ENCODE measurements around the gene CTNS. TPM values are rescaled to one million over a fixed set of nuclear protein-coding genes. Genes with fewer than 3 reads are reported as not detected.

CTNS gene
- total RNA-seq, 1 donor, result 27.7 TPM

GRCh38 chr17:3594051-3594800 lies 42.3 kb upstream of the CTNS start:
- H3K4me3 ChIP-seq (ENCODE audit: low read depth, low read length), result no peak overlapping the region
- peak; percentile 39 for DNase-seq (ENCODE audit: low read depth)
- no peak for TF ChIP-seq CTCF (IDR thresholded peaks at IDR 0.05; ENCODE audit: insufficient read depth, low read length)

GRCh38 chr17:3594976-3595375 lies 41.6 kb upstream of the CTNS start:
- H3K4me3 ChIP-seq (ENCODE audit: low read depth, low read length), result no peak overlapping the region
- DNase-seq (ENCODE audit: low read depth), result no peak
- TF ChIP-seq CTCF (IDR thresholded peaks at IDR 0.05; ENCODE audit: insufficient read depth, low read length), result no peak

- no peak for DNase-seq (ENCODE audit: low read depth)
- H3K4me3 ChIP-seq (ENCODE audit: low read depth, low read length), result no peak overlapping the region
- no peak for TF ChIP-seq CTCF (IDR thresholded peaks at IDR 0.05; ENCODE audit: insufficient read depth, low read length)
Observed at GRCh38 chr17:3596804-3597464, 39.6 kb upstream of the CTNS start.

- no peak for TF ChIP-seq CTCF (IDR thresholded peaks at IDR 0.05; ENCODE audit: insufficient read depth, low read length)
- no peak overlapping the region for H3K4me3 ChIP-seq (ENCODE audit: low read depth, low read length)
- no peak for DNase-seq (ENCODE audit: low read depth)
Observed at GRCh38 chr17:3598078-3598477, 38.5 kb upstream of the CTNS start.

GRCh38 chr17:3600529-3601205 lies 35.9 kb upstream of the CTNS start:
- no peak for DNase-seq (ENCODE audit: low read depth)
- H3K4me3 ChIP-seq (ENCODE audit: low read depth, low read length), result no peak overlapping the region
- TF ChIP-seq CTCF (IDR thresholded peaks at IDR 0.05; ENCODE audit: insufficient read depth, low read length), result no peak

GRCh38 chr17:3602499-3602898 lies 34.1 kb upstream of the CTNS start:
- peak; percentile 36 for DNase-seq (ENCODE audit: low read depth)
- TF ChIP-seq CTCF (IDR thresholded peaks at IDR 0.05; ENCODE audit: insufficient read depth, low read length), result peak; percentile 47
- no peak overlapping the region for H3K4me3 ChIP-seq (ENCODE audit: low read depth, low read length)
